Effector memory CD4-positive, alpha-beta T cell (primary cell): ENCODE measurements around the gene ST3GAL5.

Experiments used
- DNase-seq, 3 donors: peaks; one replicate each; pipeline ENCODE4 v3.0.0-alpha.2; 2020
- H3K27ac ChIP-seq: 2 replicates; pipeline ENCODE4 v1.7.0; 2013; ENCODE audit warnings: mild to moderate bottlenecking, low read length, moderate library complexity; ENCODE audit not compliant: insufficient read depth, poor library complexity, severe bottlenecking
- H3K27me3 ChIP-seq: replicated peaks from 2 replicates; pipeline ENCODE4 v1.7.0; 2013; ENCODE audit warnings: mild to moderate bottlenecking, low read length; ENCODE audit not compliant: insufficient read depth, control insufficient read depth, poor library complexity, severe bottlenecking
- H3K36me3 ChIP-seq: 2 replicates; pipeline ENCODE4 v1.7.0; 2013; ENCODE audit warnings: mild to moderate bottlenecking, low read length, moderate library complexity; ENCODE audit not compliant: control insufficient read depth, insufficient read depth
- H3K4me1 ChIP-seq: 2 replicates; pipeline ENCODE4 v1.7.0; 2013; ENCODE audit warnings: low read length, mild to moderate bottlenecking; ENCODE audit not compliant: control insufficient read depth, insufficient read depth, poor library complexity, severe bottlenecking
- H3K4me3 ChIP-seq: 2 replicates; pipeline ENCODE4 v1.7.0; 2013; ENCODE audit warnings: low read length, low read depth, mild to moderate bottlenecking; ENCODE audit not compliant: insufficient read depth, poor library complexity, severe bottlenecking
- H3K9me3 ChIP-seq: 2 replicates; pipeline ENCODE4 v1.7.0; 2013; ENCODE audit warnings: mild to moderate bottlenecking, low read length, moderate library complexity; ENCODE audit not compliant: control insufficient read depth

Gene ST3GAL5

GRCh38 chr2:85811180-85812093, 77.4 kb downstream of the ST3GAL5 start:
- Histone ChIP-seq H3K36me3 (no peaks in the 10 kb centered on the region), H3K27ac (no peak overlapping the region), H3K4me3 (no peak overlapping the region), H3K9me3 (no peaks in the 10 kb centered on the region), H3K27me3 (peaks cover 5% of the 10 kb centered on the region), H3K4me1 (no peaks in the 10 kb centered on the region)
- DNase-seq = no peak

GRCh38 chr2:85810371-85811179, 78.2 kb downstream of the ST3GAL5 start:
- Histone ChIP-seq H3K4me1 (no peaks in the 10 kb centered on the region), H3K27ac (no peak overlapping the region), H3K9me3 (no peaks in the 10 kb centered on the region), H3K4me3 (no peak overlapping the region), H3K36me3 (no peaks in the 10 kb centered on the region), H3K27me3 (peaks cover 5% of the 10 kb centered on the region)
- no peak for DNase-seq

GRCh38 chr2:85807756-85808155, 81.0 kb downstream of the ST3GAL5 start:
- H3K36me3 ChIP-seq = no peaks in the 10 kb centered on the region
- no peaks in the 10 kb centered on the region for H3K4me1 ChIP-seq
- H3K27me3 ChIP-seq = no peaks in the 10 kb centered on the region
- H3K4me3 ChIP-seq = no peak overlapping the region
- no peak for DNase-seq
- no peak overlapping the region for H3K27ac ChIP-seq
- no peaks in the 10 kb centered on the region for H3K9me3 ChIP-seq

GRCh38 chr2:85806358-85807118, 82.3 kb downstream of the ST3GAL5 start:
- no peak overlapping the region for H3K4me3 ChIP-seq
- H3K9me3 ChIP-seq = no peaks in the 10 kb centered on the region
- no peaks in the 10 kb centered on the region for H3K36me3 ChIP-seq
- H3K27ac ChIP-seq = no peak overlapping the region
- DNase-seq = no peak
- H3K4me1 ChIP-seq = no peaks in the 10 kb centered on the region
- H3K27me3 ChIP-seq = no peaks in the 10 kb centered on the region

- H3K4me3 ChIP-seq = no peak overlapping the region
- no peaks in the 10 kb centered on the region for H3K27me3 ChIP-seq
- DNase-seq = no peak
- H3K9me3 ChIP-seq = no peaks in the 10 kb centered on the region
- H3K36me3 ChIP-seq = no peaks in the 10 kb centered on the region
- H3K27ac ChIP-seq = no peak overlapping the region
- H3K4me1 ChIP-seq = no peaks in the 10 kb centered on the region
Measured at GRCh38 chr2:85804583-85804982, 84.2 kb downstream of the ST3GAL5 start.

GRCh38 chr2:85803704-85804425, 84.9 kb downstream of the ST3GAL5 start:
- Histone ChIP-seq H3K4me3 (no peak overlapping the region), H3K27ac (no peak overlapping the region), H3K36me3 (no peaks in the 10 kb centered on the region), H3K9me3 (no peaks in the 10 kb centered on the region), H3K27me3 (no peaks in the 10 kb centered on the region), H3K4me1 (no peaks in the 10 kb centered on the region)
- no peak for DNase-seq

- H3K9me3 ChIP-seq = no peaks in the 10 kb centered on the region
- no peak for DNase-seq
- H3K27ac ChIP-seq = no peak overlapping the region
- H3K36me3 ChIP-seq = no peaks in the 10 kb centered on the region
- no peaks in the 10 kb centered on the region for H3K27me3 ChIP-seq
- no peaks in the 10 kb centered on the region for H3K4me1 ChIP-seq
- H3K4me3 ChIP-seq = no peak overlapping the region
Measured at GRCh38 chr2:85802354-85803103, 86.3 kb downstream of the ST3GAL5 start.

GRCh38 chr2:85801871-85802270, 86.9 kb downstream of the ST3GAL5 start:
- no peaks in the 10 kb centered on the region for H3K27me3 ChIP-seq
- no peaks in the 10 kb centered on the region for H3K36me3 ChIP-seq
- no peak overlapping the region for H3K27ac ChIP-seq
- H3K4me1 ChIP-seq = no peaks in the 10 kb centered on the region
- DNase-seq = no peak
- no peaks in the 10 kb centered on the region for H3K9me3 ChIP-seq
- no peak overlapping the region for H3K4me3 ChIP-seq

GRCh38 chr2:85800586-85800985, 88.2 kb downstream of the ST3GAL5 start:
- Histone ChIP-seq H3K27ac (no peak overlapping the region), H3K4me3 (no peak overlapping the region), H3K27me3 (no peaks in the 10 kb centered on the region), H3K9me3 (no peaks in the 10 kb centered on the region), H3K4me1 (no peaks in the 10 kb centered on the region), H3K36me3 (no peaks in the 10 kb centered on the region)
- DNase-seq = no peak
